ENCODE results near the gene LTBP2. TPM values are rescaled to one million over a fixed set of nuclear protein-coding genes. Genes with fewer than 3 reads are reported as not detected.

LTBP2 gene
- total RNA-seq, 1 experiment from 2014 or later = 1.3 TPM

- no peaks in the 10 kb centered on the region for H3K27me3 ChIP-seq (ENCODE audit: control insufficient read depth, insufficient read depth, low read length)
- H3K36me3 ChIP-seq (replicated peaks; ENCODE audit: control insufficient read depth, insufficient read depth, low read length) = no peaks in the 10 kb centered on the region
- DNase-seq = peak; percentile 51
- H3K4me3 ChIP-seq (ENCODE audit: insufficient read depth, low read depth, low read length) = no peak overlapping the region
These were observed 16.9 kb downstream of the LTBP2 start for GRCh38 chr14:74595006-74595735.

- Histone ChIP-seq H3K4me3 (ENCODE audit: insufficient read depth, low read depth, low read length) (no peak overlapping the region), H3K36me3 (replicated peaks; ENCODE audit: control insufficient read depth, insufficient read depth, low read length) (no peaks in the 10 kb centered on the region), H3K27me3 (ENCODE audit: control insufficient read depth, insufficient read depth, low read length) (no peaks in the 10 kb centered on the region)
- no peak for DNase-seq
These were observed 17.4 kb downstream of the LTBP2 start for GRCh38 chr14:74594606-74595005.

- Histone ChIP-seq H3K36me3 (replicated peaks; ENCODE audit: control insufficient read depth, insufficient read depth, low read length) (no peaks in the 10 kb centered on the region), H3K4me3 (ENCODE audit: insufficient read depth, low read depth, low read length) (no peak overlapping the region), H3K27me3 (ENCODE audit: control insufficient read depth, insufficient read depth, low read length) (no peaks in the 10 kb centered on the region)
- DNase-seq = no peak
These were observed 18.0 kb downstream of the LTBP2 start for GRCh38 chr14:74594029-74594428.

- DNase-seq = no peak
- no peak overlapping the region for H3K4me3 ChIP-seq (ENCODE audit: insufficient read depth, low read depth, low read length)
- no peaks in the 10 kb centered on the region for H3K27me3 ChIP-seq (ENCODE audit: control insufficient read depth, insufficient read depth, low read length)
- no peaks in the 10 kb centered on the region for H3K36me3 ChIP-seq (replicated peaks; ENCODE audit: control insufficient read depth, insufficient read depth, low read length)
These were observed 18.6 kb downstream of the LTBP2 start for GRCh38 chr14:74593241-74593953.

GRCh38 chr14:74592476-74593201 lies 19.4 kb downstream of the LTBP2 start:
- Histone ChIP-seq H3K4me3 (ENCODE audit: insufficient read depth, low read depth, low read length) (no peak overlapping the region), H3K27me3 (ENCODE audit: control insufficient read depth, insufficient read depth, low read length) (no peaks in the 10 kb centered on the region), H3K36me3 (replicated peaks; ENCODE audit: control insufficient read depth, insufficient read depth, low read length) (no peaks in the 10 kb centered on the region)
- no peak for DNase-seq

- Histone ChIP-seq H3K4me3 (ENCODE audit: insufficient read depth, low read depth, low read length) (no peak overlapping the region), H3K27me3 (ENCODE audit: control insufficient read depth, insufficient read depth, low read length) (no peaks in the 10 kb centered on the region), H3K36me3 (replicated peaks; ENCODE audit: control insufficient read depth, insufficient read depth, low read length) (no peaks in the 10 kb centered on the region)
- DNase-seq = no peak
These were observed 20.1 kb downstream of the LTBP2 start for GRCh38 chr14:74591899-74592298.

GRCh38 chr14:74591394-74591793 lies 20.6 kb downstream of the LTBP2 start:
- no peaks in the 10 kb centered on the region for H3K36me3 ChIP-seq (replicated peaks; ENCODE audit: control insufficient read depth, insufficient read depth, low read length)
- DNase-seq = no peak
- H3K4me3 ChIP-seq (ENCODE audit: insufficient read depth, low read depth, low read length) = no peak overlapping the region
- no peaks in the 10 kb centered on the region for H3K27me3 ChIP-seq (ENCODE audit: control insufficient read depth, insufficient read depth, low read length)

GRCh38 chr14:74589291-74589879 lies 22.7 kb downstream of the LTBP2 start:
- no peak for DNase-seq
- Histone ChIP-seq H3K4me3 (ENCODE audit: insufficient read depth, low read depth, low read length) (no peak overlapping the region), H3K27me3 (ENCODE audit: control insufficient read depth, insufficient read depth, low read length) (no peaks in the 10 kb centered on the region), H3K36me3 (replicated peaks; ENCODE audit: control insufficient read depth, insufficient read depth, low read length) (no peaks in the 10 kb centered on the region)

- no peaks in the 10 kb centered on the region for H3K27me3 ChIP-seq (ENCODE audit: control insufficient read depth, insufficient read depth, low read length)
- no peaks in the 10 kb centered on the region for H3K36me3 ChIP-seq (replicated peaks; ENCODE audit: control insufficient read depth, insufficient read depth, low read length)
- H3K4me3 ChIP-seq (ENCODE audit: insufficient read depth, low read depth, low read length) = no peak overlapping the region
- DNase-seq = no peak
These were observed 24.7 kb downstream of the LTBP2 start for GRCh38 chr14:74587363-74587707.

- DNase-seq = no peak
These were observed 25.2 kb downstream of the LTBP2 start for GRCh38 chr14:74586681-74587362.

GRCh38 chr14:74585406-74586335 lies 26.4 kb downstream of the LTBP2 start:
- DNase-seq = no peak
- Histone ChIP-seq H3K4me3 (ENCODE audit: insufficient read depth, low read depth, low read length) (no peak overlapping the region), H3K36me3 (replicated peaks; ENCODE audit: control insufficient read depth, insufficient read depth, low read length) (no peaks in the 10 kb centered on the region), H3K27me3 (ENCODE audit: control insufficient read depth, insufficient read depth, low read length) (no peaks in the 10 kb centered on the region)

More at GRCh38 chr14:74586681-74587362, 25.2 kb downstream of the LTBP2 start:
- Histone ChIP-seq H3K36me3 (replicated peaks; ENCODE audit: control insufficient read depth, insufficient read depth, low read length) (no peaks in the 10 kb centered on the region), H3K27me3 (ENCODE audit: control insufficient read depth, insufficient read depth, low read length) (no peaks in the 10 kb centered on the region), H3K4me3 (ENCODE audit: insufficient read depth, low read depth, low read length) (no peak overlapping the region)

GRCh38 chr14:74584951-74585350 lies 27.1 kb downstream of the LTBP2 start:
- no peak for DNase-seq
- no peak overlapping the region for H3K4me3 ChIP-seq (ENCODE audit: insufficient read depth, low read depth, low read length)
- no peaks in the 10 kb centered on the region for H3K27me3 ChIP-seq (ENCODE audit: control insufficient read depth, insufficient read depth, low read length)
- H3K36me3 ChIP-seq (replicated peaks; ENCODE audit: control insufficient read depth, insufficient read depth, low read length) = no peaks in the 10 kb centered on the region

- no peak overlapping the region for H3K4me3 ChIP-seq (ENCODE audit: insufficient read depth, low read depth, low read length)
- H3K36me3 ChIP-seq (replicated peaks; ENCODE audit: control insufficient read depth, insufficient read depth, low read length) = no peaks in the 10 kb centered on the region
- DNase-seq = no peak
- H3K27me3 ChIP-seq (ENCODE audit: control insufficient read depth, insufficient read depth, low read length) = no peaks in the 10 kb centered on the region
These were observed 28.2 kb downstream of the LTBP2 start for GRCh38 chr14:74583689-74584434.

Measured in H7 (cell line).